ENCODE data around the gene CCND2.
A peak's percentile ranks its signal among the peaks of the same experiment; 100 is the strongest.

CCND2 gene

GRCh38 chr12:4311776-4312175, 38.2 kb downstream of the CCND2 start:
- Histone ChIP-seq H3K14ac (ENCODE audit: low read length) (no peak overlapping the region), H4K8ac (ENCODE audit: low read depth, low read length) (no peak overlapping the region), H4K91ac (ENCODE audit: low read depth, low read length) (no peak overlapping the region), H3K4me2 (ENCODE audit: low read length) (no peak overlapping the region), H2AFZ (ENCODE audit: insufficient read depth, low read length, poor library complexity) (no peak overlapping the region), H3K4me3 (ENCODE audit: low read depth, low read length) (no peak overlapping the region), H3K27ac (ENCODE audit: low read depth, low read length) (no peak overlapping the region), H3K36me3 (ENCODE audit: control insufficient read depth in 1 of 2, insufficient read depth in 2 of 2, low read length in 2 of 2) (peaks cover 0 to 2% of the 10 kb centered on the region in 2 experiments), H3K23ac (ENCODE audit: low read length) (no peak overlapping the region), H3K27me3 (ENCODE audit: insufficient read depth, low read length) (no peaks in the 10 kb centered on the region), H3K79me2 (ENCODE audit: control insufficient read depth, insufficient read depth, low read length, poor library complexity) (no peaks in the 10 kb centered on the region), H2AK5ac (ENCODE audit: low read length) (no peak overlapping the region), H3K79me1 (ENCODE audit: low read length) (peaks cover 10% of the 10 kb centered on the region), H3K9me3 (ENCODE audit: insufficient read depth, low read depth, low read length) (no peaks in the 10 kb centered on the region), H2BK5ac (ENCODE audit: low read depth, low read length, poor library complexity) (no peak overlapping the region), H2BK120ac (ENCODE audit: insufficient read depth, low read length, poor library complexity) (no peak overlapping the region), H3K4me1 (ENCODE audit: control insufficient read depth in 1 of 2, insufficient read depth in 2 of 2, low read length in 2 of 2) (peaks cover 6 to 9% of the 10 kb centered on the region in 2 experiments), H3K18ac (ENCODE audit: low read length) (no peak overlapping the region), H4K12ac (ENCODE audit: low read depth, low read length) (no peak overlapping the region), H3K4ac (ENCODE audit: low read depth, low read length) (no peak overlapping the region), H3K9ac (ENCODE audit: low read length) (no peak overlapping the region), H2BK12ac (ENCODE audit: low read length) (no peak overlapping the region)
- no CpG with 5 or more reads among the region's 5 CpGs for WGBS (ENCODE audit: extremely low coverage, insufficient coverage, insufficient read length)
- DNase-seq: no peak

GRCh38 chr12:4312251-4312650, 38.7 kb downstream of the CCND2 start:
- DNase-seq: no peak
- Histone ChIP-seq H2BK12ac (ENCODE audit: low read length) (no peak overlapping the region), H3K4me2 (ENCODE audit: low read length) (no peak overlapping the region), H3K79me1 (ENCODE audit: low read length) (peaks cover 10% of the 10 kb centered on the region), H3K27ac (ENCODE audit: low read depth, low read length) (no peak overlapping the region), H3K9ac (ENCODE audit: low read length) (no peak overlapping the region), H3K27me3 (ENCODE audit: insufficient read depth, low read length) (no peaks in the 10 kb centered on the region), H3K4me3 (ENCODE audit: low read depth, low read length) (no peak overlapping the region), H3K36me3 (ENCODE audit: control insufficient read depth in 1 of 2, insufficient read depth in 2 of 2, low read length in 2 of 2) (peaks cover 0 to 2% of the 10 kb centered on the region in 2 experiments), H3K14ac (ENCODE audit: low read length) (no peak overlapping the region), H3K4ac (ENCODE audit: low read depth, low read length) (no peak overlapping the region), H2AFZ (ENCODE audit: insufficient read depth, low read length, poor library complexity) (no peak overlapping the region), H3K18ac (ENCODE audit: low read length) (no peak overlapping the region), H3K9me3 (ENCODE audit: insufficient read depth, low read depth, low read length) (no peaks in the 10 kb centered on the region), H2BK120ac (ENCODE audit: insufficient read depth, low read length, poor library complexity) (no peak overlapping the region), H4K91ac (ENCODE audit: low read depth, low read length) (no peak overlapping the region), H2AK5ac (ENCODE audit: low read length) (no peak overlapping the region), H4K12ac (ENCODE audit: low read depth, low read length) (no peak overlapping the region), H4K8ac (ENCODE audit: low read depth, low read length) (no peak overlapping the region), H3K79me2 (ENCODE audit: control insufficient read depth, insufficient read depth, low read length, poor library complexity) (no peaks in the 10 kb centered on the region), H2BK5ac (ENCODE audit: low read depth, low read length, poor library complexity) (no peak overlapping the region), H3K4me1 (ENCODE audit: control insufficient read depth in 1 of 2, insufficient read depth in 2 of 2, low read length in 2 of 2) (peaks cover 6 to 9% of the 10 kb centered on the region in 2 experiments), H3K23ac (ENCODE audit: low read length) (no peak overlapping the region)
- WGBS (ENCODE audit: extremely low coverage, insufficient coverage, insufficient read length): no CpG with 5 or more reads among the region's 2 CpGs

GRCh38 chr12:4320497-4320852, 46.9 kb downstream of the CCND2 start:
- Histone ChIP-seq H2BK120ac (ENCODE audit: insufficient read depth, low read length, poor library complexity) (no peak overlapping the region), H2BK5ac (ENCODE audit: low read depth, low read length, poor library complexity) (peak overlapping the region; percentile 49), H3K27ac (ENCODE audit: low read depth, low read length) (peak overlapping the region; percentile 71), H2AFZ (ENCODE audit: insufficient read depth, low read length, poor library complexity) (peak overlapping the region; percentile 12), H3K4ac (ENCODE audit: low read depth, low read length) (no peak overlapping the region), H4K91ac (ENCODE audit: low read depth, low read length) (peak overlapping the region; percentile 53), H3K9ac (ENCODE audit: low read length) (peak overlapping the region; percentile 11), H3K27me3 (ENCODE audit: insufficient read depth, low read length) (no peaks in the 10 kb centered on the region), H3K79me1 (ENCODE audit: low read length) (peaks cover 8% of the 10 kb centered on the region), H4K8ac (ENCODE audit: low read depth, low read length) (peak overlapping the region; percentile 85), H3K18ac (ENCODE audit: low read length) (peak overlapping the region; percentile 41), H2BK12ac (ENCODE audit: low read length) (no peak overlapping the region), H3K9me3 (ENCODE audit: insufficient read depth, low read depth, low read length) (no peaks in the 10 kb centered on the region), H3K36me3 (ENCODE audit: control insufficient read depth in 1 of 2, insufficient read depth in 2 of 2, low read length in 2 of 2) (peaks cover 4 to 5% of the 10 kb centered on the region in 2 experiments), H3K4me1 (ENCODE audit: control insufficient read depth in 1 of 2, insufficient read depth in 2 of 2, low read length in 2 of 2) (peaks cover 2 to 4% of the 10 kb centered on the region in 2 experiments), H2AK5ac (ENCODE audit: low read length) (no peak overlapping the region), H3K4me2 (ENCODE audit: low read length) (peak overlapping the region; percentile 63), H3K23ac (ENCODE audit: low read length) (no peak overlapping the region), H3K79me2 (ENCODE audit: control insufficient read depth, insufficient read depth, low read length, poor library complexity) (peaks cover 9% of the 10 kb centered on the region), H4K12ac (ENCODE audit: low read depth, low read length) (peak overlapping the region; percentile 46), H3K4me3 (ENCODE audit: low read depth, low read length) (peak overlapping the region; percentile 70), H3K14ac (ENCODE audit: low read length) (peak overlapping the region; percentile 49)
- DNase-seq: peak; percentile 68 to 74
- WGBS (ENCODE audit: extremely low coverage, insufficient coverage, insufficient read length): no CpG with 5 or more reads among the region's 13 CpGs

- Histone ChIP-seq H3K79me1 (ENCODE audit: low read length) (peaks cover 8% of the 10 kb centered on the region), H3K18ac (ENCODE audit: low read length) (peak within 1 kb of the TSS; percentile 82), H3K36me3 (ENCODE audit: control insufficient read depth in 1 of 2, insufficient read depth in 2 of 2, low read length in 2 of 2) (peaks cover 4 to 5% of the 10 kb centered on the region in 2 experiments), H3K9me3 (ENCODE audit: insufficient read depth, low read depth, low read length) (no peaks in the 10 kb centered on the region), H3K9ac (ENCODE audit: low read length) (peak within 1 kb of the TSS; percentile 85), H4K8ac (ENCODE audit: low read depth, low read length) (peak within 1 kb of the TSS; percentile 85), H3K4me2 (ENCODE audit: low read length) (peak within 1 kb of the TSS; percentile 71), H3K14ac (ENCODE audit: low read length) (peak within 1 kb of the TSS; percentile 91), H3K27ac (ENCODE audit: low read depth, low read length) (peak within 1 kb of the TSS; percentile 73), H3K4me3 (ENCODE audit: low read depth, low read length) (peak within 1 kb of the TSS; percentile 94), H2AK5ac (ENCODE audit: low read length) (peak within 1 kb of the TSS; percentile 44), H2BK120ac (ENCODE audit: insufficient read depth, low read length, poor library complexity) (peak within 1 kb of the TSS; percentile 70), H4K12ac (ENCODE audit: low read depth, low read length) (peak within 1 kb of the TSS; percentile 46), H2BK5ac (ENCODE audit: low read depth, low read length, poor library complexity) (peak within 1 kb of the TSS; percentile 74), H2BK12ac (ENCODE audit: low read length) (peak within 1 kb of the TSS; percentile 15), H3K23ac (ENCODE audit: low read length) (no peak within 1 kb of the TSS), H3K4ac (ENCODE audit: low read depth, low read length) (peak within 1 kb of the TSS; percentile 91), H4K91ac (ENCODE audit: low read depth, low read length) (peak within 1 kb of the TSS; percentile 74), H3K27me3 (ENCODE audit: insufficient read depth, low read length) (no peaks in the 10 kb centered on the region), H2AFZ (ENCODE audit: insufficient read depth, low read length, poor library complexity) (peak within 1 kb of the TSS; percentile 59), H3K79me2 (ENCODE audit: control insufficient read depth, insufficient read depth, low read length, poor library complexity) (peaks cover 9% of the 10 kb centered on the region), H3K4me1 (ENCODE audit: control insufficient read depth in 1 of 2, insufficient read depth in 2 of 2, low read length in 2 of 2) (peaks cover 2 to 4% of the 10 kb centered on the region in 2 experiments)
- peak; percentile 98 for DNase-seq
- WGBS (ENCODE audit: extremely low coverage, insufficient coverage, insufficient read length): no CpG with 5 or more reads among the region's 76 CpGs
Measured at GRCh38 chr12:4320853-4321701, 47.5 kb downstream of the CCND2 start, which contains the start of gene TIGAR. Gene TIGAR, plus strand, starts transcription at chr12:4321213. Its CDS starts 59 bp downstream, at chr12:4321272.

Data from trophoblast cell (in vitro differentiated cells and primary cell).